ENCODE measurements around the gene DYSF.

GRCh38 chr2:71639735-71640134, 186.4 kb downstream of the DYSF start:
- TF ChIP-seq CTCF (IDR thresholded peaks at IDR 0.05) (no peak), POLR2AphosphoS5 (IDR thresholded peaks at IDR 0.05) (no peak), EP300 (IDR thresholded peaks at IDR 0.05; ENCODE audit: low read depth) (no peak), POLR2A (IDR thresholded peaks at IDR 0.05) (no peak)

All from transverse colon (tissue), 4 donors.